OCI-LY3 (cell line): ENCODE measurements around the gene SOS2.

Source experiments
- EZH2phosphoT487 ChIP-seq: fragments of 200-600 bp; shearing (Covaris generic); IDR thresholded peaks from 2 replicates; pipeline ENCODE4 v1.6.1; 2018; ENCODE audit warnings: antibody characterized with exemption, mixed run types, low read depth
- TF ChIP-seq, protein P1 (sequence below): fragments of 200-600, 300-600 bp; sonication (generic); IDR thresholded peaks from 2 replicates; pipeline ENCODE4 v1.5.1; 2014; ENCODE audit warnings: antibody characterized with exemption, low read length, low read depth

DNA sequence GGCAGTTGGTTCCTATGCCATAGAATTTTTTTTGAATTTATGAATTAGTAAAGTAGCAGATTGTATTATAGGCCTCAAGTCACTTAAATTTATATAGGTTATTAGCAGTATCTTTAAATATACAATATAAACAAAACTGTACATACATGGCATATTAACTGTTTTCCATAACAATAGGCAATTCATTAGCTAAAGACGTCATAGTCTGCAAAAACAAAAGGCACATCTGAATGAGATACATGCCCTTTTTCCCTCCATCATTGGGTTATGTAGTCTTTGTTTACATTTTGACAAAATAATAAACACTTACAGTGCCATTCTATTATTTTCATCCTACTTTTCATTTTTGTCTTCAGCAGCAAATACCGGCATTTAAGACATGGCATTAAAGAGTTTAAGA is 113.9 kb downstream of the SOS2 start:
- TF ChIP-seq, protein P1, sequence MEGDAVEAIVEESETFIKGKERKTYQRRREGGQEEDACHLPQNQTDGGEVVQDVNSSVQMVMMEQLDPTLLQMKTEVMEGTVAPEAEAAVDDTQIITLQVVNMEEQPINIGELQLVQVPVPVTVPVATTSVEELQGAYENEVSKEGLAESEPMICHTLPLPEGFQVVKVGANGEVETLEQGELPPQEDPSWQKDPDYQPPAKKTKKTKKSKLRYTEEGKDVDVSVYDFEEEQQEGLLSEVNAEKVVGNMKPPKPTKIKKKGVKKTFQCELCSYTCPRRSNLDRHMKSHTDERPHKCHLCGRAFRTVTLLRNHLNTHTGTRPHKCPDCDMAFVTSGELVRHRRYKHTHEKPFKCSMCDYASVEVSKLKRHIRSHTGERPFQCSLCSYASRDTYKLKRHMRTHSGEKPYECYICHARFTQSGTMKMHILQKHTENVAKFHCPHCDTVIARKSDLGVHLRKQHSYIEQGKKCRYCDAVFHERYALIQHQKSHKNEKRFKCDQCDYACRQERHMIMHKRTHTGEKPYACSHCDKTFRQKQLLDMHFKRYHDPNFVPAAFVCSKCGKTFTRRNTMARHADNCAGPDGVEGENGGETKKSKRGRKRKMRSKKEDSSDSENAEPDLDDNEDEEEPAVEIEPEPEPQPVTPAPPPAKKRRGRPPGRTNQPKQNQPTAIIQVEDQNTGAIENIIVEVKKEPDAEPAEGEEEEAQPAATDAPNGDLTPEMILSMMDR, result no peak
- no peak for TF ChIP-seq EZH2phosphoT487
